HG03439 (cell line): ENCODE data around the gene CCDC73.
"Not testable (repeated sequence)": the region's sequence is repeated elsewhere in the genome, so short reads cannot be mapped to it uniquely, and the experiment has no call there.

Experiments used
- ATAC-seq: cut with Tn5 transposase; IDR thresholded peaks from one replicate; pipeline ENCODE4 v1.9.1; 2021; ENCODE audit warnings: mild to moderate bottlenecking, moderate library complexity; ENCODE audit not compliant: unreplicated experiment

CCDC73 gene

GRCh38 chr11:32794439-32794838 is at the start of gene CCDC73:
Gene CCDC73 (minus strand): TSS chr11:32794662. CDS start chr11:32760243, 34,419 bp downstream.
- ATAC-seq = no peak

GRCh38 chr11:32843544-32843943 is 49.1 kb upstream of the CCDC73 start:
- ATAC-seq = no peak

- no peak for ATAC-seq
Measured at GRCh38 chr11:32840587-32840986, 46.1 kb upstream of the CCDC73 start.

- ATAC-seq = no peak
Measured at GRCh38 chr11:32839308-32839707, 44.8 kb upstream of the CCDC73 start.

GRCh38 chr11:32838505-32839274 is 44.2 kb upstream of the CCDC73 start:
- no peak for ATAC-seq

- ATAC-seq = no peak
Measured at GRCh38 chr11:32836946-32837345, 42.5 kb upstream of the CCDC73 start.

- ATAC-seq = no peak
Measured at GRCh38 chr11:32833921-32834320, 39.5 kb upstream of the CCDC73 start.

- ATAC-seq = no peak
Measured at GRCh38 chr11:32831221-32831620, 36.8 kb upstream of the CCDC73 start.

- ATAC-seq = no peak
Measured at GRCh38 chr11:32830796-32831195, 36.3 kb upstream of the CCDC73 start.

- peak; percentile 15 for ATAC-seq
Measured at GRCh38 chr11:32830413-32830738, 35.9 kb upstream of the CCDC73 start.

- peak; percentile 83 for ATAC-seq
Measured at GRCh38 chr11:32829680-32830412, 35.4 kb upstream of the CCDC73 start, which contains the start of gene PRRG4. Gene PRRG4 (plus strand): TSS chr11:32829927. CDS start chr11:32830530, 603 bp downstream.

- ATAC-seq = peak; percentile 36
Measured at GRCh38 chr11:32829157-32829679, 34.8 kb upstream of the CCDC73 start.

- no peak for ATAC-seq
Measured at GRCh38 chr11:32827276-32827675, 32.8 kb upstream of the CCDC73 start.

GRCh38 chr11:32826113-32826512 is 31.7 kb upstream of the CCDC73 start:
- ATAC-seq = no peak

- ATAC-seq = not testable (repeated sequence)
Measured at GRCh38 chr11:32823617-32824016, 29.2 kb upstream of the CCDC73 start.

GRCh38 chr11:32821917-32822560 is 27.6 kb upstream of the CCDC73 start:
- no peak for ATAC-seq

GRCh38 chr11:32821517-32821916 is 27.1 kb upstream of the CCDC73 start:
- ATAC-seq = no peak

GRCh38 chr11:32820497-32820896 is 26.0 kb upstream of the CCDC73 start:
- ATAC-seq = no peak

- ATAC-seq = no peak
Measured at GRCh38 chr11:32819187-32819586, 24.7 kb upstream of the CCDC73 start.

GRCh38 chr11:32817852-32818183 is 23.4 kb upstream of the CCDC73 start:
- ATAC-seq = no peak

- ATAC-seq = no peak
Measured at GRCh38 chr11:32817181-32817851, 22.9 kb upstream of the CCDC73 start.
